DND-41 (cell line): ENCODE results near the gene NDUFB11.
A peak's percentile ranks its signal among the peaks of the same experiment; 100 is the strongest.

ENCODE experiments used
- ATAC-seq: fragments of 200-7000 bp; cut with Tn5 transposase; 3 replicates; pipeline ENCODE4 v1.9.1; 2021; ENCODE audit warnings: low read depth; ENCODE audit not compliant: insufficient read depth
- DNase-seq: peaks from one replicate; pipeline ENCODE4 v3.0.0-alpha.2; 2020
- H2AFZ ChIP-seq: 2 replicates; pipeline ENCODE4 v1.6.0; 2012; ENCODE audit warnings: low read depth, low read length
- H3K27ac ChIP-seq: 2 replicates; pipeline ENCODE4 v1.5.1; 2012; ENCODE audit warnings: low read length, inconsistent platforms
- H3K27me3 ChIP-seq: fragments of 200-600 bp; sonication (generic); 2 replicates; pipeline ENCODE4 v1.6.0; 2012; ENCODE audit warnings: low read length, mild to moderate bottlenecking, inconsistent platforms; ENCODE audit not compliant: insufficient read depth, poor library complexity
- H3K36me3 ChIP-seq: 2 replicates; pipeline ENCODE4 v1.5.1; 2012; ENCODE audit warnings: low read length, inconsistent platforms; ENCODE audit not compliant: insufficient read depth
- H3K4me1 ChIP-seq: 2 replicates; pipeline ENCODE4 v1.5.1; 2012; ENCODE audit warnings: mild to moderate bottlenecking, low read length; ENCODE audit not compliant: insufficient read depth
- H3K4me2 ChIP-seq: 2 replicates; pipeline ENCODE4 v1.6.0; 2012; ENCODE audit warnings: mild to moderate bottlenecking, moderate library complexity, low read length, inconsistent platforms; ENCODE audit not compliant: insufficient read depth
- H3K4me3 ChIP-seq, 2 experiments: fragments of 200-600 bp in 1 of 2; shearing (Covaris generic) in 1 of 2; 2 replicates each; pipeline ENCODE4 v1.5.1; 2012 to 2016; ENCODE audit warnings: inconsistent platforms in 2 of 2, low read length in 2 of 2, mild to moderate bottlenecking in 2 of 2, low read depth in 1 of 2, moderate library complexity in 1 of 2
- H3K79me2 ChIP-seq: 2 replicates; pipeline ENCODE4 v1.6.0; 2012; ENCODE audit warnings: low read length, inconsistent platforms; ENCODE audit not compliant: insufficient read depth
- H3K9ac ChIP-seq: 2 replicates; pipeline ENCODE4 v1.6.0; 2012; ENCODE audit warnings: low read depth, mild to moderate bottlenecking, inconsistent platforms, low read length, moderate library complexity
- H3K9me3 ChIP-seq: 2 replicates; pipeline ENCODE4 v1.5.1; 2012; ENCODE audit warnings: low read length, moderate library complexity, mild to moderate bottlenecking, inconsistent platforms; ENCODE audit not compliant: insufficient read depth, severe bottlenecking
- H4K20me1 ChIP-seq: 2 replicates; pipeline ENCODE4 v1.6.0; 2012; ENCODE audit warnings: low read length; ENCODE audit not compliant: insufficient read depth
- EZH2 ChIP-seq: IDR thresholded peaks from 3 replicates; pipeline ENCODE4 v1.6.1; 2012; ENCODE audit warnings: borderline replicate concordance, low read depth, mild to moderate bottlenecking, moderate library complexity, low read length, inconsistent platforms; ENCODE audit not compliant: severe bottlenecking
- TF ChIP-seq, protein P1 (sequence below): IDR thresholded peaks from 2 replicates; pipeline ENCODE4 v1.5.1; 2012; ENCODE audit warnings: borderline replicate concordance, low read length, moderate library complexity, mild to moderate bottlenecking; ENCODE audit not compliant: poor library complexity, severe bottlenecking; ENCODE audit errors: extremely low read depth

The NDUFB11 gene

DNA sequence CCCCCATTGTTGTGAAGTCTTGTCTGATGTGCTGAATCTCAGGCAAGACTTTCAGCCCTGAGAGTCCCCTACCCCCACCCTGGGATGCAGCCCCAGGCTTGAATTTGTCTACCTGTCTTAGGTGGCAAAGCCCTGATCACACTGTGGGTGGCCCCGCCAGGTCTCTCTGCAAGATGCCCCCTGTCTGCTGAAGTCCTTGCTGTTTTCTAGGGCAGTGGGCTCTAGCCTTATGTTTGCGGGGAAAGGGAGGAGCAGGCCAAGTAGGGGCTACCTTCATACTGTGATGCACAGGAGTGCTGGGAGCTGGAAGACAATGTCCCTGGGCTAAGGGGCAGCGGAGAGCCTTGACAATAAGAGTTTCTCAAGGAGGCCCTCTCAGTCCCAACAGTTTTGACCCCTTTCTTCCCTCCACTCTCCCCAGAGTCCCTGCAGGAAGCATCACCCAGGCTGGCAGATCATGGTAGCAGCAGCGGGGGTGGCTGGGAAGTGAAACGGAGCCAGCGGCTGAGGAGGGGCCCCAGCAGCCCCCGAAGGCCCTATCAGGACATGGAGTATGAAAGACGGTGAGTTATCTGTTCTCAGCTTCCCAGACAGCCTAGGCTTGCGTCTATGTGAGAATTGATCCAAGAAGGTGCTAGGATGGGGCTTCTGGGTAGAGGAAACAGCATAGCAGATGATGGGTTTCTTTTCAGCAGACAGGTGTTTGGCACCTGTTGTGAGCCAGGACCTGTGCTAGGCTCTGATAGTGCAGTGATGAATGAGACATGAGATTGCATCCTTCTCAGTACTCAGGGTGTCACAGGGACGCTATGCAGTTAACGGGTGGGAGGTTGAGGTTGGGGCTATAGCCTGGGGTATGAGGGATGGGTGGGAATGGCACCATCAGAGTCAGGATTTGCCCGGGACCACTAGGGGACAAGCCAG is 2.7 kb upstream of the NDUFB11 start:
- Histone ChIP-seq H3K79me2 (peaks cover 90% of the 10 kb centered on the region), H3K9ac (peak overlapping the region; percentile 90; the same call in 1 of the 2 replicates), H3K27me3 (no peaks in the 10 kb centered on the region), H3K4me1 (peaks cover 37% of the 10 kb centered on the region), H4K20me1 (peaks cover 26% of the 10 kb centered on the region), H3K4me2 (peak overlapping the region; percentile 95), H3K27ac (peak overlapping the region; percentile 36; the same call in 1 of the 2 replicates), H3K9me3 (no peaks in the 10 kb centered on the region), H3K4me3 (peak overlapping the region in 1 of 2 experiments; percentile 65; a peak in 3 of 4 replicates), H2AFZ (no peak overlapping the region), H3K36me3 (peaks cover 44% of the 10 kb centered on the region)
- ATAC-seq (no peak), DNase-seq (no peak)
- TF ChIP-seq, protein P1, sequence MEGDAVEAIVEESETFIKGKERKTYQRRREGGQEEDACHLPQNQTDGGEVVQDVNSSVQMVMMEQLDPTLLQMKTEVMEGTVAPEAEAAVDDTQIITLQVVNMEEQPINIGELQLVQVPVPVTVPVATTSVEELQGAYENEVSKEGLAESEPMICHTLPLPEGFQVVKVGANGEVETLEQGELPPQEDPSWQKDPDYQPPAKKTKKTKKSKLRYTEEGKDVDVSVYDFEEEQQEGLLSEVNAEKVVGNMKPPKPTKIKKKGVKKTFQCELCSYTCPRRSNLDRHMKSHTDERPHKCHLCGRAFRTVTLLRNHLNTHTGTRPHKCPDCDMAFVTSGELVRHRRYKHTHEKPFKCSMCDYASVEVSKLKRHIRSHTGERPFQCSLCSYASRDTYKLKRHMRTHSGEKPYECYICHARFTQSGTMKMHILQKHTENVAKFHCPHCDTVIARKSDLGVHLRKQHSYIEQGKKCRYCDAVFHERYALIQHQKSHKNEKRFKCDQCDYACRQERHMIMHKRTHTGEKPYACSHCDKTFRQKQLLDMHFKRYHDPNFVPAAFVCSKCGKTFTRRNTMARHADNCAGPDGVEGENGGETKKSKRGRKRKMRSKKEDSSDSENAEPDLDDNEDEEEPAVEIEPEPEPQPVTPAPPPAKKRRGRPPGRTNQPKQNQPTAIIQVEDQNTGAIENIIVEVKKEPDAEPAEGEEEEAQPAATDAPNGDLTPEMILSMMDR, result no peak
- TF ChIP-seq EZH2, result no peak

DNA sequence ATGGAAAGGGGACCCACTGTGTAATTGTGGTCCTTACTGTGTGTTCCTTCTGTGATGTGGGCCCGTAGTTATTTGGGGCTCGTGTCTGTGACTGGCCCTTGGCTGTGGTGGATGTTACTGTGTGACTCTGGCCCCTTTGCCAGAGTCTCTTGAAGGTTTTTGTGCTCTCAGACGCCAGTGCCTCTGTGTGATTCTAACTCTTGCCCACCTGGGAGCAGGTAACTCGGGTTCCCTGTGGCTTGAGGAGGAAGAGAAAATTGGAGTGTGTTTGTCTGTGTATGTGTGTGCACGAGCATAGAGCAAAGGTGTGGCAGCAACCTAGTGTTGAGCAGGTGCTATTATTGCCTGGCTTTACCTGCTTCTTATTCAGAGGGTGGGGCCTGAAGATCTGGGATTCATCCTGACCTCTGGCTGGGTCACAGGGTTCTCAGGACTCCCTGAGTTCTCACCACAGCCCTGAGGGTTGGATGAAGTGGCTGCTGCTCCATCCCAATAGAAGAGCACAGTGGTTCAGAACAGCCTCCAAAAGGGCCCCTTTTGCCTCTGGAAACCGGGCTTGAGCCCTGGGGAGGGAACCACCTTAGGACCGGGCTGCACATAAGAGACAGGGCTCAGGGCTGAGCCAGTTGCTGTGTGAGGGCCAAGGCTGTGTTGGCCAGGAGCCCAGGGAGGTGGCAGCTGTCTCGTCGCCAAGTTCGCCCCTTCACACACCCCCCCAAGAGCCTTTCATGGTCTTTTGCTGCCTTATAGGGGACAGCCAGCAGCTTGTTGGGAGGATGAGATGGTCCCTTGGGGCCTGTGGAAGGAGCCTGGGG is 1.8 kb upstream of the NDUFB11 start:
- Histone ChIP-seq H3K79me2 (peaks cover 84% of the 10 kb centered on the region), H3K9ac (peak overlapping the region; percentile 90), H3K9me3 (no peaks in the 10 kb centered on the region), H4K20me1 (peaks cover 23% of the 10 kb centered on the region), H3K4me1 (peaks cover 39% of the 10 kb centered on the region), H3K36me3 (peaks cover 40% of the 10 kb centered on the region), H3K4me2 (peak overlapping the region; percentile 95), H3K27ac (peak overlapping the region; percentile 96), H2AFZ (no peak overlapping the region), H3K27me3 (no peaks in the 10 kb centered on the region), H3K4me3 (peak overlapping the region; percentile 64 to 65; a peak in 3 of 4 replicates)
- ATAC-seq, result no peak
- TF ChIP-seq EZH2, result no peak
- TF ChIP-seq, protein P1, result no peak
- DNase-seq, result peak; percentile 41

DNA sequence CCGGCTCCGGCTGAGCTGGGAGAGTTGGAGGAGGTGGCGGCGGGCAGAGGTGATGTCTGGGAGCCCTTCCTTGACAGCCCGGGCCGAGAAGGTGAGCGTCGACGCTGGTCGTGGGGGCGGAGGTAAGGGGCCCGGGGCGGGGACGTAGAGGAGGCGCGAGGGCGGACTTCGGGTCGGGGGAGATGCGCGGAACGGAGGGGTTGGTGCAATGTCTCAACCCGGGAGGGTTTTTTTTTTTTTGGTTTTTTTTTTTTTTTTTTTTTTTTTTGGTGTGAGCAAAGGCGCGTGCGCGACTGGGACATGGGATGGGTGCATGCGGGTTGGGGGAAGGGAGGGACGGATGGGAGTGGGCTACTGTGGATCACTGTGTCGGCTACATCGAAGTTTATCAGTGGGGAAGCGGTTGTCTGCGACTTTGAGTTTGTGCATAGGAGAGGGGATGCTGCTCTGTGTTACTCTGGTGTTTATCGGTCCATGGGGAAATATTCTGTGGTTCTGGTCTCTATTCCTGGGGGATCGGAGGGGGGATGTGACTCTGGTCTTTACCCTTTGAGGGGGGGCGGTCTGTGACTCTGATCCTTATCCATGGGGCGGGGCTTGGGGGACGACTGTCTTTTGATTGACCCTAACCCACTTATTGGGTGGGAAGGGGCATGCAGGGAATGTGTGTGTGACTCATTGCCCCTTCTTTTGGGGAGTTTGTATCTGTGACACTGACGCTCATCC is 1.1 kb upstream of the NDUFB11 start:
- H3K27me3 ChIP-seq, result no peaks in the 10 kb centered on the region
- H3K36me3 ChIP-seq, result peaks cover 40% of the 10 kb centered on the region
- H3K9ac ChIP-seq, result peak overlapping the region; percentile 90
- H2AFZ ChIP-seq, result peak overlapping the region; percentile 80
- H3K27ac ChIP-seq, result peak overlapping the region; percentile 96
- H4K20me1 ChIP-seq, result peaks cover 23% of the 10 kb centered on the region
- no peaks in the 10 kb centered on the region for H3K9me3 ChIP-seq
- DNase-seq (peak; percentile 16), ATAC-seq (peak; percentile 35)
- TF ChIP-seq, protein P1, result no peak
- TF ChIP-seq EZH2, result no peak
- H3K4me2 ChIP-seq, result peak overlapping the region; percentile 95
- H3K79me2 ChIP-seq, result peaks cover 77% of the 10 kb centered on the region
- H3K4me3 ChIP-seq, result peak overlapping the region; percentile 64 to 65
- peaks cover 39% of the 10 kb centered on the region for H3K4me1 ChIP-seq
